ENCODE results near the gene ABCA4.

ABCA4 gene

GRCh38 chr1:94092210-94092613 is 28.7 kb downstream of the ABCA4 start:
- Histone ChIP-seq H3K27ac (peak overlapping the region; percentile 80 to 83), H3K4me3 (no peak overlapping the region)
- no peak for DNase-seq (ENCODE audit: low spot score)
- no peak for TF ChIP-seq CTCF (IDR thresholded peaks at IDR 0.05)

GRCh38 chr1:94090761-94091160 is 30.2 kb downstream of the ABCA4 start:
- H3K27ac ChIP-seq = peak overlapping the region in 1 of 2 donors; percentile 17
- H3K4me3 ChIP-seq = no peak overlapping the region
- DNase-seq (ENCODE audit: low spot score) = no peak
- TF ChIP-seq CTCF (IDR thresholded peaks at IDR 0.05) = no peak

GRCh38 chr1:94087193-94087592 is 33.8 kb downstream of the ABCA4 start:
- no peak for TF ChIP-seq CTCF (IDR thresholded peaks at IDR 0.05)
- no peak overlapping the region for H3K4me3 ChIP-seq
- no peak overlapping the region for H3K27ac ChIP-seq
- DNase-seq (ENCODE audit: low spot score) = no peak

GRCh38 chr1:94084547-94084946 is 36.4 kb downstream of the ABCA4 start:
- TF ChIP-seq CTCF (IDR thresholded peaks at IDR 0.05) = no peak
- no peak for DNase-seq (ENCODE audit: low spot score)
- H3K4me3 ChIP-seq = no peak overlapping the region
- H3K27ac ChIP-seq = no peak overlapping the region

- DNase-seq (ENCODE audit: low spot score) = no peak
- TF ChIP-seq CTCF (IDR thresholded peaks at IDR 0.05) = no peak
- no peak overlapping the region for H3K4me3 ChIP-seq
- H3K27ac ChIP-seq = no peak overlapping the region
Measured at GRCh38 chr1:94084085-94084484, 36.9 kb downstream of the ABCA4 start.

- no peak for DNase-seq (ENCODE audit: low spot score)
- no peak overlapping the region for H3K4me3 ChIP-seq
- no peak for TF ChIP-seq CTCF (IDR thresholded peaks at IDR 0.05)
- H3K27ac ChIP-seq = no peak overlapping the region
Measured at GRCh38 chr1:94083681-94084080, 37.3 kb downstream of the ABCA4 start.

GRCh38 chr1:94081566-94082344 is 39.2 kb downstream of the ABCA4 start:
- no peak for DNase-seq (ENCODE audit: low spot score)
- no peak for TF ChIP-seq CTCF (IDR thresholded peaks at IDR 0.05)
- no peak overlapping the region for H3K27ac ChIP-seq
- H3K4me3 ChIP-seq = no peak overlapping the region
